Measurements from ENCODE around the gene SOX2. TPM values are rescaled to one million over a fixed set of nuclear protein-coding genes. Genes with fewer than 3 reads are reported as not detected.

The SOX2 gene
- total RNA-seq, 1 donor, result under 0.01 TPM

DNA sequence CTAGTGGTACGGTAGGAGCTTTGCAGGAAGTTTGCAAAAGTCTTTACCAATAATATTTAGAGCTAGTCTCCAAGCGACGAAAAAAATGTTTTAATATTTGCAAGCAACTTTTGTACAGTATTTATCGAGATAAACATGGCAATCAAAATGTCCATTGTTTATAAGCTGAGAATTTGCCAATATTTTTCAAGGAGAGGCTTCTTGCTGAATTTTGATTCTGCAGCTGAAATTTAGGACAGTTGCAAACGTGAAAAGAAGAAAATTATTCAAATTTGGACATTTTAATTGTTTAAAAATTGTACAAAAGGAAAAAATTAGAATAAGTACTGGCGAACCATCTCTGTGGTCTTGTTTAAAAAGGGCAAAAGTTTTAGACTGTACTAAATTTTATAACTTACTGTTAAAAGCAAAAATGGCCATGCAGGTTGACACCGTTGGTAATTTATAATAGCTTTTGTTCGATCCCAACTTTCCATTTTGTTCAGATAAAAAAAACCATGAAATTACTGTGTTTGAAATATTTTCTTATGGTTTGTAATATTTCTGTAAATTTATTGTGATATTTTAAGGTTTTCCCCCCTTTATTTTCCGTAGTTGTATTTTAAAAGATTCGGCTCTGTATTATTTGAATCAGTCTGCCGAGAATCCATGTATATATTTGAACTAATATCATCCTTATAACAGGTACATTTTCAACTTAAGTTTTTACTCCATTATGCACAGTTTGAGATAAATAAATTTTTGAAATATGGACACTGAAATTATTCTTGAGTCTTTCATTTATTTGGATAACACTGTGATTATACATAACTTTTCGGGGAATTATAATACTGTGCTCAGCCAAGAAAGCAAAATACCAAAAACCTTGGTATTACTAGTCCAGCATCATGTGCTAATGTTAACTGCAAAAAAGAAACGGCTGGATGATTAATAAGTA is 2.2 kb downstream of the SOX2 start:
- peaks cover 19% of the 10 kb centered on the region for H3K4me1 ChIP-seq (ENCODE audit: insufficient read depth, low read length)
- no peaks in the 10 kb centered on the region for H3K9me3 ChIP-seq (ENCODE audit: low read depth, low read length)
- H3K4me3 ChIP-seq (ENCODE audit: low read length), result no peak overlapping the region
- H3K27me3 ChIP-seq (ENCODE audit: insufficient read depth, low read length), result peaks cover 97% of the 10 kb centered on the region

- Histone ChIP-seq H3K9me3 (ENCODE audit: low read depth, low read length) (no peaks in the 10 kb centered on the region), H3K4me1 (ENCODE audit: insufficient read depth, low read length) (peaks cover 16% of the 10 kb centered on the region), H3K27me3 (ENCODE audit: insufficient read depth, low read length) (peaks cover 97% of the 10 kb centered on the region), H3K4me3 (ENCODE audit: low read length) (no peak overlapping the region)
These were observed 4.0 kb downstream of the SOX2 start for GRCh38 chr3:181715571-181716340.

GRCh38 chr3:181716966-181717365 is 5.2 kb downstream of the SOX2 start:
- Histone ChIP-seq H3K4me3 (ENCODE audit: low read length) (no peak overlapping the region), H3K9me3 (ENCODE audit: low read depth, low read length) (no peaks in the 10 kb centered on the region)

GRCh38 chr3:181717549-181718171 is 5.9 kb downstream of the SOX2 start:
- peaks cover 100% of the 10 kb centered on the region for H3K27me3 ChIP-seq (ENCODE audit: insufficient read depth, low read length)
- no peaks in the 10 kb centered on the region for H3K9me3 ChIP-seq (ENCODE audit: low read depth, low read length)
- H3K4me3 ChIP-seq (ENCODE audit: low read length), result no peak overlapping the region
- H3K4me1 ChIP-seq (ENCODE audit: insufficient read depth, low read length), result peaks cover 6% of the 10 kb centered on the region

More at GRCh38 chr3:181716966-181717365, 5.2 kb downstream of the SOX2 start:
- H3K4me1 ChIP-seq (ENCODE audit: insufficient read depth, low read length), result peaks cover 10% of the 10 kb centered on the region
- peaks cover 98% of the 10 kb centered on the region for H3K27me3 ChIP-seq (ENCODE audit: insufficient read depth, low read length)

DNA sequence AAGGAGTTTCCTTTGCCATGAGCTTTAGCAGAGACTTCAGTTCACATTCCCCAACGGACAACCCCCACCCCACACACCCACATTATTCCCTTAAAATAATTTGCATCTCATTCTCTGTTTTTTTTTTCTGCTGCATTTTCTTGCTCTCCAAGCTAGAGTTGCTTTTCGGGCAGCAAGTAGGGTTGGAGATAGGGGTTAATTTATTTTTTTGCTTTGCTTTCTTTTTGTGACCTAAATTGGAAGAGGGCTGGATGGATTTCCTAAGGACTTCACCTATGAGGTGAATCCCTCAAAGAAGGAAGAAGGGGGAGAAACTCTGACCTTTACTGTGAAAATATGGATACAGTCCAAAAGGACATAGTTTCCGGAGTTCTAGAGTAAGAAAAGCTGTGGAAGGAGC is 6.6 kb downstream of the SOX2 start:
- peaks cover 100% of the 10 kb centered on the region for H3K27me3 ChIP-seq (ENCODE audit: insufficient read depth, low read length)
- no peak overlapping the region for H3K4me3 ChIP-seq (ENCODE audit: low read length)
- no peaks in the 10 kb centered on the region for H3K4me1 ChIP-seq (ENCODE audit: insufficient read depth, low read length)
- H3K9me3 ChIP-seq (ENCODE audit: low read depth, low read length), result no peaks in the 10 kb centered on the region

GRCh38 chr3:181718987-181719911 is 7.5 kb downstream of the SOX2 start:
- no peak overlapping the region for H3K4me3 ChIP-seq (ENCODE audit: low read length)
- no peaks in the 10 kb centered on the region for H3K9me3 ChIP-seq (ENCODE audit: low read depth, low read length)
- H3K27me3 ChIP-seq (ENCODE audit: insufficient read depth, low read length), result peaks cover 100% of the 10 kb centered on the region
- no peaks in the 10 kb centered on the region for H3K4me1 ChIP-seq (ENCODE audit: insufficient read depth, low read length)

DNA sequence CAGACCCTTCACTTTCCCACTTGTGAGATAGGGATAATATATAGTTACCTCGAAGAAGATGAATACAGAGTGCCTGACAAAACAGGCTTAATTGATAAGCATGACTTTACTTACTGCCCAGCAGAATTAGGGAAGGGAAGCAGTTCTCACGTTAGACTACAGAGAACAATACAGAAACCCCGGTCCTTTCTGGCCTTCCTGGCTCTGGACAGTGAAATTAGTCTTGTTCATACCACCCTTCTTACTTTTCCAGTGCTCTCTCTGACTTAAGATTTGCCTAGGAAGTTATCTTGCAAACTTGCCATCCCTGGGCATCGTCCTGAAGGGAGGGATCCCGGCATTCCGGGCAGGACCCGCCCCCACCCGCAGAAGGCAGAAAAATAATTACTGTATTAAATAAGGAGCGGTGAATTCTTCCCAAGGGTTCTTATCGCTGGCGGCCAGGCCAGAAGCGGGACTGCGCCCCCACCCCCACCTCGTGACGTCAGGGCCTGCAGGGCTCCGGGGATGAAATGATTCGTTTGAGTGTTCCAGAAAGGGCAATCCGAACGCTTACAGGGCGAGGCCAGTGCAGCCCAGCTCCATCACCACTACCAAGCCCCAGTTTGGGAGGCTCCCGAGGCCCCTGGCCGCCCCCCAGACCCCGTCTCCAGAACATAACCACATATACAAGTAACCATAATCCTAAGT is 8.4 kb downstream of the SOX2 start:
- Histone ChIP-seq H3K27me3 (ENCODE audit: insufficient read depth, low read length) (peaks cover 100% of the 10 kb centered on the region), H3K4me3 (ENCODE audit: low read length) (no peak overlapping the region), H3K4me1 (ENCODE audit: insufficient read depth, low read length) (no peaks in the 10 kb centered on the region), H3K9me3 (ENCODE audit: low read depth, low read length) (no peaks in the 10 kb centered on the region)

DNA sequence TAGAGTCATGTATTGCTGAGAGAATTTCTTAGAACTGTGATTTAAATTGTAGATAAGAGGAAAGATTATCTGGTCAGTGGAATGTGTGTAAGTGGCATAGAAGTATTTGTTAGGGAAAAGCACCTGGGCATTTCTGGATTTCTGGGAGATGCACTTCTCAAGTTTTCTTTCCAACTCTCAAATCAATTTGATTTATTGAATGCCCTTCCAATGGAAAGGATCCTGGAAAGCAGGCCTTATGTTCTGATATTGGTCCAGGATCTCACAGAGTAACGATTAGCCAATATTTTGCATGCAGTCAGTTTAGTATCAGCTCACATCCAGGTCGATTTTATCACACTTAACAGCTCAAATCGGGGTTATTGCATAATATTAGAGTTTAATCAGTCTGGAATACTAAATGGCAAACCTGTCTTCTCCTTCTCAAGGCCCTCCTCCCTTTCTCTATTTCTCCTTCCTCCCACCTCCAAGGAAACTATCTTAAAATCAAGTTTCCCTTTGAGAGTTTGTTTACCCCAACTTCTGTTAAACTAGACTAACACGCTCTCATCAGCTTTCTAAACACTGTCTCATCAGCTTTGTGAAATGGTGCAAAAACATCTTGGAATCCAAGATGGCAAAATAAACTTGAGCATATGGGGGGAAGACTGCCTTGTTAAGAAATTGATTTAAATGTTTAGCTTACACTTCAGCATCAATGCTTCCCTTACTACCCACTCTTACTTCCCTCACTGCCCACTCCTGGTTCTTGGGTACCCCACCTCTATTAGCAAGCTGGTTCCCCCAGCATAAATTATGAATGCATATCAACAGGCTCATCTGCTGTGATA is 9.5 kb downstream of the SOX2 start:
- H3K27me3 ChIP-seq (ENCODE audit: insufficient read depth, low read length), result peaks cover 98% of the 10 kb centered on the region
- no peaks in the 10 kb centered on the region for H3K9me3 ChIP-seq (ENCODE audit: low read depth, low read length)
- H3K4me3 ChIP-seq (ENCODE audit: low read length), result no peak overlapping the region
- peaks cover 1% of the 10 kb centered on the region for H3K4me1 ChIP-seq (ENCODE audit: insufficient read depth, low read length)

DNA sequence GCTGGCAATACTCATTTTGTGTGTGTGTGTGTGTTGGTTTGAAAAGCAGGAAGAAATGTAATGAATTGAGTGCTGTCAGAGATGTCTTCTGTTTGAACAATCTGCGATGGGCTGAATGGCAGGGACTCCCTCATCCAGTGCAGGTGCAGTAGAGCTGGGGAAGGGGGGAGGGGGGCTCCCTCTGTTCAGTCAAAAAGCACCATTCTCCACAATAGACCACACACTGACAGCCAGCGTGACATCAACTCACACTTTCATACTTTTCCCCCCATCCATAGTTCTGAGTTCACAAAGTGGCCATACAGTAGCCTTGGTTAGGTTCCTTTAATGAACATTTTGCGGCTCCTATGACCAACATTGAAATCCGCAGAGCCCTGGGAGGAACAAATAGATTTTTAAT is 10.4 kb downstream of the SOX2 start:
- no peaks in the 10 kb centered on the region for H3K9me3 ChIP-seq (ENCODE audit: low read depth, low read length)
- peaks cover 8% of the 10 kb centered on the region for H3K4me1 ChIP-seq (ENCODE audit: insufficient read depth, low read length)
- no peak overlapping the region for H3K4me3 ChIP-seq (ENCODE audit: low read length)
- peaks cover 98% of the 10 kb centered on the region for H3K27me3 ChIP-seq (ENCODE audit: insufficient read depth, low read length)

GRCh38 chr3:181722766-181723425 is 11.2 kb downstream of the SOX2 start:
- peaks cover 98% of the 10 kb centered on the region for H3K27me3 ChIP-seq (ENCODE audit: insufficient read depth, low read length)
- H3K4me3 ChIP-seq (ENCODE audit: low read length), result no peak overlapping the region
- no peaks in the 10 kb centered on the region for H3K9me3 ChIP-seq (ENCODE audit: low read depth, low read length)
- peaks cover 13% of the 10 kb centered on the region for H3K4me1 ChIP-seq (ENCODE audit: insufficient read depth, low read length)

GRCh38 chr3:181723625-181724191 is 12.0 kb downstream of the SOX2 start:
- no peaks in the 10 kb centered on the region for H3K9me3 ChIP-seq (ENCODE audit: low read depth, low read length)
- H3K4me1 ChIP-seq (ENCODE audit: insufficient read depth, low read length), result peaks cover 13% of the 10 kb centered on the region
- no peak overlapping the region for H3K4me3 ChIP-seq (ENCODE audit: low read length)
- peaks cover 98% of the 10 kb centered on the region for H3K27me3 ChIP-seq (ENCODE audit: insufficient read depth, low read length)

GRCh38 chr3:181724192-181724965 is 12.7 kb downstream of the SOX2 start:
- peaks cover 13% of the 10 kb centered on the region for H3K4me1 ChIP-seq (ENCODE audit: insufficient read depth, low read length)
- H3K4me3 ChIP-seq (ENCODE audit: low read length), result no peak overlapping the region
- H3K9me3 ChIP-seq (ENCODE audit: low read depth, low read length), result no peaks in the 10 kb centered on the region
- H3K27me3 ChIP-seq (ENCODE audit: insufficient read depth, low read length), result peaks cover 98% of the 10 kb centered on the region
